ENCODE data around the gene CCL5.
A peak's percentile ranks its signal among the peaks of the same experiment; 100 is the strongest.

The CCL5 gene

GRCh38 chr17:35865412-35866340 lies 14.5 kb downstream of the CCL5 start:
- H3K4me3 Mint-ChIP-seq, result no peak overlapping the region
- no peaks in the 10 kb centered on the region for H3K9me3 Mint-ChIP-seq
- no peaks in the 10 kb centered on the region for H3K36me3 Mint-ChIP-seq (ENCODE audit: low read depth)
- H3K27ac Mint-ChIP-seq, result no peak overlapping the region
- no peaks in the 10 kb centered on the region for H3K27me3 Mint-ChIP-seq
- H3K4me1 Mint-ChIP-seq (ENCODE audit: low read depth), result peaks cover 18% of the 10 kb centered on the region

DNA sequence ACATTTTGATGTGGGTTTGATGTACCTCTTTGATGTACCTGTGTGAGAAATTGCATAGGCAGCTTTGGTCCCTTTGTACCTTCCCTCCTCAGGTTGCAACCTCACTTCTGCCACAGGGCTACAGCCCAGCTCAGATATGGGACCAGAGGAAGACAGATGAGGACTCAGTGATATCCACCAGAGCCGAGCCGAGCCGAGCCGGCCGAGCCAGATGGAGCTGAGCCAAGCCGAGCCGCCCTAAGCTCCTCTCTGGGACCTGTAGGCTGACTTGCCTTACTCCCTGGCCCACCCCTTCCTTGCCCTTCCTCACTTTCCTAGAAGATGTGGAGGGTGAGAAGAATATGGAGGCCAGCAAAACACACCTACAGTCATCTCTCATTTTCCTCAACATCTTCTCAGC lies 15.3 kb downstream of the CCL5 start:
- Mint-ChIP-seq H3K4me3 (no peak overlapping the region), H3K27ac (no peak overlapping the region), H3K27me3 (no peaks in the 10 kb centered on the region), H3K36me3 (ENCODE audit: low read depth) (no peaks in the 10 kb centered on the region), H3K9me3 (no peaks in the 10 kb centered on the region), H3K4me1 (ENCODE audit: low read depth) (peaks cover 18% of the 10 kb centered on the region)

DNA sequence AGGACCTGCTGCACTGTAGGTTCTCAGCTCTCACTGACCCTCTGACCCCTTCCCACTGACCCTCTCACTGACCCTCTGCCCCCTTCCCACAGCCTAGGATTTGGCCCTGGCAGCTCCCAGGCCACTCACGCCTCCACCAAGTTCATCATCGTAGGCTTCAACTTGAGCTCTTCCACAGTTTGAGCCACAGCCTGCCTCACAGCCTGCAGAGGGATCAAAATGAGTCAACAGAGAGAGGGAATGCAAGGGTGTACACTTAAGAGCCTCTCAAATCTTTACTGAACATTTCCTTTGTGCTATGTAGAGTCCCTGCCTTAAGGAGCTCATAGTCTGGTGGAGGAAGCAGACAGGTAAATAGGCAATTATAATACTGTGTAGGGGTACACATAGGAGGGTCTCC lies 23.6 kb downstream of the CCL5 start:
- H3K4me3 Mint-ChIP-seq, result no peak overlapping the region
- peaks cover 9% of the 10 kb centered on the region for H3K4me1 Mint-ChIP-seq (ENCODE audit: low read depth)
- no peaks in the 10 kb centered on the region for H3K9me3 Mint-ChIP-seq
- H3K27me3 Mint-ChIP-seq, result no peaks in the 10 kb centered on the region
- no peak overlapping the region for H3K27ac Mint-ChIP-seq
- H3K36me3 Mint-ChIP-seq (ENCODE audit: low read depth), result peaks cover 22% of the 10 kb centered on the region

GRCh38 chr17:35855965-35856364 lies 24.2 kb downstream of the CCL5 start:
- peaks cover 9% of the 10 kb centered on the region for H3K4me1 Mint-ChIP-seq (ENCODE audit: low read depth)
- peak overlapping the region; percentile 22 for H3K27ac Mint-ChIP-seq
- H3K4me3 Mint-ChIP-seq, result no peak overlapping the region
- no peaks in the 10 kb centered on the region for H3K9me3 Mint-ChIP-seq
- no peaks in the 10 kb centered on the region for H3K27me3 Mint-ChIP-seq
- peaks cover 28% of the 10 kb centered on the region for H3K36me3 Mint-ChIP-seq (ENCODE audit: low read depth)

- no peaks in the 10 kb centered on the region for H3K27me3 Mint-ChIP-seq
- H3K4me1 Mint-ChIP-seq (ENCODE audit: low read depth), result peaks cover 14% of the 10 kb centered on the region
- H3K27ac Mint-ChIP-seq, result no peak overlapping the region
- H3K4me3 Mint-ChIP-seq, result no peak overlapping the region
- peaks cover 59% of the 10 kb centered on the region for H3K36me3 Mint-ChIP-seq (ENCODE audit: low read depth)
- H3K9me3 Mint-ChIP-seq, result no peaks in the 10 kb centered on the region
These were observed 30.5 kb downstream of the CCL5 start for GRCh38 chr17:35849469-35850348.

DNA sequence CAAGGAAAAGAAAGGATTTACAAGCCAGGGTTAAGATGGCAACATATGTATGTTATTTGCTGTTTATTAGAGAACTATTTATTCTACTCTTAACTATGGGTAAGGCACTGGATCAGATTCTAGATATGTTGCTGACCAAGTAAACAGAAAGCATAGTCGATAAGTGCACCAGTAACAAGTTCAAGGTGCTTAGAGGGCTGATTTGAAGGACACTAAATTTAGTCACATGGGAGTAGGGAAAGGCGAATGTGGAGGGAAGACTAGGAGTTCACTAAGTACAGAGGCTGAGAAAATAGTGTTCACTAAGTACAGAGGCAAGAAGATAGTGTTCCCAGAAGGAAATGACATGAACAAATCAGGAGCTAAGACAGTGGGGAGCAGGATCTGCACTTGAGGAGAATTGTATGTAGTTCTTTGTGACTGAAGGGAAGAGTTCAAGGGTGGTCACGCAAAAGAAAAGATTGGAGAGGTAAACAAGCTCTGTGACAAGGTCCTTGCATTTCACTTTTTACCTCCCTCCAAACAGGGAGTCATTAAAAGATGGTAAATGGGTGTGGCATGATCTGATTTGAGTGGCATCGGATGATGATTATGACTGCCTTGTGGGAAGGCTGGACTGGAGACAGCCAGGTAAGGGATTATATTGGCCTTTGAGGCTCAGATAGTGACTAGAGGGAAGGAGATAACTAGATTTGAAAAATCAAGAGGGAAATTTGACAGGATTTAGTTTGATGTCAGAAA lies 32.4 kb downstream of the CCL5 start:
- Mint-ChIP-seq H3K4me3 (no peak overlapping the region), H3K36me3 (ENCODE audit: low read depth) (peaks cover 67% of the 10 kb centered on the region), H3K27ac (peak overlapping the region; percentile 0), H3K4me1 (ENCODE audit: low read depth) (peaks cover 14% of the 10 kb centered on the region), H3K27me3 (no peaks in the 10 kb centered on the region), H3K9me3 (no peaks in the 10 kb centered on the region)

DNA sequence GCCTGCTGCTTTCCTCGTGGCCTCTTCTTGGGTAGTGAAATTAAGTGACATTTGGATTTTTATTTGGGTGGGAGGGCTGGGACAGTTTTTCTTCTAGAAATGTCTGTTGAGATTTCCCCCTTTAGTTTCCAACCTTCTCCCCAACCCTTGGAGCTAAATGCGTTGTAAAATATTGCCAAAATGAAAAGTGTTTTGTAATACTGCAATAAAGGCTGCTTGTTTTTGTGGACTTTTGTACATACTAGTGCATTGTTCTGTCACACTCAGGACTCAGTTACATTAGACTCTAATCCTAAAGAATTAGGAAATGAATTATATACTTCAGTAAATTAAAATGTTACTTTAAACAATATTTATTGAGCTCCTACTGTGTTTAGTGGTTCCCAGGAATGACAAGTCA lies 33.2 kb downstream of the CCL5 start:
- H3K4me1 Mint-ChIP-seq (ENCODE audit: low read depth), result peaks cover 14% of the 10 kb centered on the region
- H3K27ac Mint-ChIP-seq, result no peak overlapping the region
- peaks cover 69% of the 10 kb centered on the region for H3K36me3 Mint-ChIP-seq (ENCODE audit: low read depth)
- no peaks in the 10 kb centered on the region for H3K9me3 Mint-ChIP-seq
- H3K27me3 Mint-ChIP-seq, result no peaks in the 10 kb centered on the region
- no peak overlapping the region for H3K4me3 Mint-ChIP-seq

DNA sequence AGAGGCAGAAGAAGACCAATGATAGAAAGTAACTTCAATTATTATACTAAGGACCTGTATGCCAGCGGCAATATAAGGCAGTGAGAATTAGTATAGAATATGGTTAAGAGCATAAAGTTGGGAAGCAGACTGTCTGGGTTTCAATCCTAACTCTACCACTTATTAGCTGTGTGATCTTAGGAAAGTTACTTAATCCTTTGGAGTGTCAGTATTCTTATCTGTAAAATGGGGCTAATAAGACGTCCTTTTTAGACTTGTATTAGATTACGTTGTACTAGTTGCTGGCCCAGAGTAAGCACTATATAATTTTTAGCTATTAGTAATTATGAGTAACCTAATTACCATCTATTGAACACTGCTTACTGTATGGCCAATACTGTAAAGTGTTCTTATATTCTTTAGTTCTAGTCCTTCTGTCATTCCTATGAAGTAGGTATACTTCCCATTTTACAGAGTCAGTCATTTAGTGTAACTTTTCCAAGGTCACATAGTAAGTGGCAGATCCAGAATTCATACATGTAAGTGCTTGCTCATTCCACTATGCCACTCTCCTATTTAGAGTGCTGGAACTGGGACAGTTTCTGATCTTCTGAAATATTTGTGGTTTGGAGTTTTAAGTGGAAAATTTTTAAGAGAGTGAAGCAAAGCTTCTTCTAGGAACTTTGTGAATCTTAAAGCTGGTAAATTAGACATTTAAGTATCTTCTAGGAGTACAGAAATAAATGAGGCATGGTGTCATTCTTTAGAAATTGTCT lies 33.9 kb downstream of the CCL5 start:
- Mint-ChIP-seq H3K36me3 (ENCODE audit: low read depth) (peaks cover 73% of the 10 kb centered on the region), H3K9me3 (no peaks in the 10 kb centered on the region), H3K4me1 (ENCODE audit: low read depth) (peaks cover 14% of the 10 kb centered on the region), H3K27me3 (no peaks in the 10 kb centered on the region), H3K27ac (peak overlapping the region; percentile 10), H3K4me3 (no peak overlapping the region)

- peaks cover 12% of the 10 kb centered on the region for H3K4me1 Mint-ChIP-seq (ENCODE audit: low read depth)
- peaks cover 74% of the 10 kb centered on the region for H3K36me3 Mint-ChIP-seq (ENCODE audit: low read depth)
- H3K9me3 Mint-ChIP-seq, result no peaks in the 10 kb centered on the region
- no peaks in the 10 kb centered on the region for H3K27me3 Mint-ChIP-seq
- peak overlapping the region; percentile 10 for H3K27ac Mint-ChIP-seq
- no peak overlapping the region for H3K4me3 Mint-ChIP-seq
These were observed 35.6 kb downstream of the CCL5 start for GRCh38 chr17:35844547-35844946.

DNA sequence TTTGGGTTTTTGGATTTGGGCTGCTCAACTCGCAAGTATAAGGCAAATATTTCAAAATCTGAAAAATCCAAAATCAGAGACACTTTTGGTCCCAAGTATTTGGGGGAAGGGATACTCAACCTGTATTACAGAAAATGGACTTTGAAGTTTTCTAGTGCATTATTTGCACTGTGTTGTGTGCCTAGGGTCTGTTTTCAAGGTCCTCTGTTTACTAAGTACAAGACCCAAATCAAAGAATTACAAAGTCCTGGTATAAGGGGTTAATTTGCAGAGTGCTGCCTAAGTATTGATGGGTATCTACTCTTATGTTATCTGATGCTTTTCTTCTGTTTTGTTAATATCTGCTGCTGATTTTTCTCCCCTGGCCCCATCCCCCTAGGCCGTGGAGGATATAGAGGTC lies 36.5 kb downstream of the CCL5 start:
- no peaks in the 10 kb centered on the region for H3K9me3 Mint-ChIP-seq
- H3K27me3 Mint-ChIP-seq, result no peaks in the 10 kb centered on the region
- H3K4me3 Mint-ChIP-seq, result no peak overlapping the region
- H3K4me1 Mint-ChIP-seq (ENCODE audit: low read depth), result peaks cover 11% of the 10 kb centered on the region
- peak overlapping the region; percentile 41 for H3K27ac Mint-ChIP-seq
- H3K36me3 Mint-ChIP-seq (ENCODE audit: low read depth), result peaks cover 73% of the 10 kb centered on the region

DNA sequence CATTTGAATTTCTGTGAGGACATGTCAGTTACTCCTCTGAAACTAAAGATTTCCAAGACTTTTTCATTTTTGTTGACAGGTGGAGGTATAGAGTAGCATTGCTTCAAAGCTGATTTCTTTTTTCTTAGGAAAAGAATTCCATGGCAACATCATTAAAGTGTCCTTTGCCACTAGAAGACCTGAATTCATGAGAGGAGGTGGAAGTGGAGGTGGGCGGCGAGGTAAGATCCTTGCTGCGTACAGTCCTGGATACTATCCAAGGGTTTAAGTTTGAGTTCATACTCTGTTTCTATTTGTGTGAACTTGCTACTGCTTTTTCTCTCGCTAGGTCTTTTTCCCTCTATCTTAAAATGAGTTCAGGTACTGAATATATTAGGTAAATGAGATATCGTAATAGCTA lies 37.9 kb downstream of the CCL5 start:
- H3K4me3 Mint-ChIP-seq, result no peak overlapping the region
- no peaks in the 10 kb centered on the region for H3K27me3 Mint-ChIP-seq
- H3K36me3 Mint-ChIP-seq (ENCODE audit: low read depth), result peaks cover 74% of the 10 kb centered on the region
- H3K4me1 Mint-ChIP-seq (ENCODE audit: low read depth), result peaks cover 15% of the 10 kb centered on the region
- no peak overlapping the region for H3K27ac Mint-ChIP-seq
- no peaks in the 10 kb centered on the region for H3K9me3 Mint-ChIP-seq

DNA sequence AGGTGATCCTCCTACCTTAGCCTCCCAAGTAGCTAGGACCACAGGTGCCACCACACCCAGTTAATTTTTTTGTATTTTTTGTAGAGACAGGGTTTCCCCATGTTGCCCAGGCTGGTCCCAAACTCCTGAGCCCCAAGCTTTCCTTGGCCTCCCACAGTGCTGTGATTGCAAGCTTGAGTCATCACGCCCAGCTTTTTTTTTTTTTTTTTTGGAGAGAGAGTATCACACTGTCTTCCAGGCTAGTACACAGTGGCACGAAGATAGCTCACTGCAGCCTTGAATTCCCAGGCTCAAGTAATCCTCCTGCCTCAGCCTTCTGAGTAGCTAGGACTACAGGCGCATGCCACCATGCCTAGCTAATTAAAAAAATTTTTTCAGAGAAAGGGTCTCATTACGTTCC lies 38.7 kb downstream of the CCL5 start:
- Mint-ChIP-seq H3K27me3 (no peaks in the 10 kb centered on the region), H3K9me3 (no peaks in the 10 kb centered on the region), H3K27ac (no peak overlapping the region), H3K4me3 (no peak overlapping the region), H3K36me3 (ENCODE audit: low read depth) (peaks cover 75% of the 10 kb centered on the region), H3K4me1 (ENCODE audit: low read depth) (peaks cover 13% of the 10 kb centered on the region)

GRCh38 chr17:35841101-35841500 lies 39.1 kb downstream of the CCL5 start:
- Mint-ChIP-seq H3K4me3 (no peak overlapping the region), H3K27ac (no peak overlapping the region), H3K9me3 (no peaks in the 10 kb centered on the region), H3K27me3 (no peaks in the 10 kb centered on the region), H3K4me1 (ENCODE audit: low read depth) (peaks cover 10% of the 10 kb centered on the region), H3K36me3 (ENCODE audit: low read depth) (peaks cover 75% of the 10 kb centered on the region)

DNA sequence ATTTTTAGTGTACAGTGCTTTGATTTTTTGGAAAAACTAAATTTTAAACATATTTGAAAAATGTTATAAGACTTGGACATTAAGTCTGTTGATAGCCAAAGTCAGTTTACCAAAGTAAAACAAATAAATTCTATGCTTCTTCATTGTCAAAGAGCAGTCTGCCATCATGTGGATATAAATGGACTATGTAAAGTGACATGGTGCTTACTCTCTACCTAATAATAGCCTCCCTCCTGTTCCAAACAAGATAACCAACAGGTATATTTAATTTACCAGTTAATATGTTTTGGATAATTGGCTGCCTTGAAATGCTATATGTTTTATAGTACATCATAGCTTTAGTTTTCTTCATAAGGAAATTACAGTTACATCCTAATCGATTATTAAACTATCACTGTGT lies 55.0 kb downstream of the CCL5 start:
- Mint-ChIP-seq H3K4me3 (no peak overlapping the region), H3K27ac (no peak overlapping the region), H3K36me3 (ENCODE audit: low read depth) (peaks cover 77% of the 10 kb centered on the region), H3K27me3 (no peaks in the 10 kb centered on the region), H3K9me3 (no peaks in the 10 kb centered on the region), H3K4me1 (ENCODE audit: low read depth) (no peaks in the 10 kb centered on the region)

Data from stimulated activated naive CD8-positive, alpha-beta T cell treated with anti-CD3 and anti-CD28 coated beads, Interleukin-15, Interleukin-2, amounts not matched to agents 100 ng/mL and 50 ng/mL, for 24 hours (primary cell).